ENCODE data around the gene S100A2. TPM values are rescaled to one million over a fixed set of nuclear protein-coding genes. Genes with fewer than 3 reads are reported as not detected.

S100A2 gene
- total and polyA plus RNA-seq, 5 experiments from 2014 or later, result not detected

- Mint-ChIP-seq H3K9me3 (no peaks in the 10 kb centered on the region), H3K27me3 (no peaks in the 10 kb centered on the region), H3K36me3 (peaks cover 0 to 21% (median 12%) of the 10 kb centered on the region in 3 donors), H3K27ac (peak overlapping the region; percentile 94 to 99 (median 97)), H3K4me3 (peak overlapping the region in 5 of 10 donors; percentile 6 to 94 (median 36)), H3K4me1 (peaks cover 44 to 66% (median 64%) of the 10 kb centered on the region in 4 donors)
- POLR2A ChIA-PET, result interaction anchor here (1.3 to 9.7 kb wide), 4 partner anchors 13 to 87 kb away, joined by 4 to 340 read pairs (median 16); partner anchors contain the start of genes CHTOP and S100A6
- DNase-seq (no peak), ATAC-seq (no peak)
Measured at GRCh38 chr1:153546796-153547559, 18.7 kb downstream of the S100A2 start.

- Mint-ChIP-seq H3K27me3 (no peaks in the 10 kb centered on the region), H3K4me1 (peaks cover 49 to 72% (median 71%) of the 10 kb centered on the region in 4 donors), H3K36me3 (peaks cover 0 to 21% (median 12%) of the 10 kb centered on the region in 3 donors), H3K4me3 (peak overlapping the region in 5 of 10 donors; percentile 50 to 97 (median 94)), H3K27ac (peak overlapping the region; percentile 96 to 99 (median 97)), H3K9me3 (no peaks in the 10 kb centered on the region)
- DNase-seq (no peak), ATAC-seq (no peak)
- POLR2A ChIA-PET, result interaction anchor here (1.3 to 9.7 kb wide), 6 partner anchors 12 to 399 kb away, joined by 4 to 340 read pairs (median 8); partner anchors contain the start of genes CHTOP and S100A6
Measured at GRCh38 chr1:153546371-153546770, 19.3 kb downstream of the S100A2 start.

GRCh38 chr1:153545067-153546055 is 20.3 kb downstream of the S100A2 start, which contains the start of gene S100A4:
Gene S100A4, minus strand, starts transcription at chr1:153545806. Its CDS starts 1,012 bp downstream, at chr1:153544794.
- Mint-ChIP-seq H3K27me3 (no peaks in the 10 kb centered on the region), H3K4me3 (peak within 1 kb of the TSS; percentile 88 to 97 (median 92)), H3K27ac (peak within 1 kb of the TSS; percentile 96 to 99 (median 97)), H3K4me1 (peaks cover 54 to 82% (median 75%) of the 10 kb centered on the region in 4 donors), H3K36me3 (peaks cover 0 to 21% (median 12%) of the 10 kb centered on the region in 3 donors), H3K9me3 (no peaks in the 10 kb centered on the region)
- peak; percentile 77 to 82 for ATAC-seq
- POLR2A ChIA-PET, result interaction anchor here (0.6 to 9.7 kb wide), 19 partner anchors 9 to 1440 kb away, joined by 3 to 340 read pairs (median 5); partner anchors contain the start of genes CHTOP, ILF2, S100A2 and S100A6
- peak; percentile 57 to 93 (median 78) for DNase-seq

GRCh38 chr1:153544453-153545066 is 21.1 kb downstream of the S100A2 start:
- no peak for ATAC-seq
- Mint-ChIP-seq H3K4me1 (peaks cover 59 to 88% (median 82%) of the 10 kb centered on the region in 4 donors), H3K9me3 (no peaks in the 10 kb centered on the region), H3K36me3 (peaks cover 0 to 21% (median 12%) of the 10 kb centered on the region in 3 donors), H3K27me3 (no peaks in the 10 kb centered on the region), H3K4me3 (peak overlapping the region; percentile 88 to 97 (median 92)), H3K27ac (peak overlapping the region; percentile 96 to 99 (median 97))
- POLR2A ChIA-PET, result interaction anchor here (0.7 to 9.7 kb wide), 16 partner anchors 10 to 401 kb away, joined by 3 to 340 read pairs (median 6); partner anchors contain the start of genes CHTOP, ILF2, S100A2 and S100A6
- no peak for DNase-seq

- DNase-seq, result no peak
- H3K27me3 Mint-ChIP-seq, result no peaks in the 10 kb centered on the region
- peak overlapping the region; percentile 94 to 99 (median 97) for H3K27ac Mint-ChIP-seq
- peaks cover 0 to 21% (median 12%) of the 10 kb centered on the region in 3 donors for H3K36me3 Mint-ChIP-seq
- peaks cover 61 to 90% (median 79%) of the 10 kb centered on the region in 4 donors for H3K4me1 Mint-ChIP-seq
- no peaks in the 10 kb centered on the region for H3K9me3 Mint-ChIP-seq
- H3K4me3 Mint-ChIP-seq, result peak overlapping the region; percentile 88 to 97 (median 92)
- POLR2A ChIA-PET, result interaction anchor here (1.0 to 9.7 kb wide), 7 partner anchors 9 to 90 kb away, joined by 3 to 340 read pairs (median 7); partner anchors contain the start of genes CHTOP and S100A6
- ATAC-seq, result no peak
Measured at GRCh38 chr1:153543736-153544135, 21.9 kb downstream of the S100A2 start.

- peaks cover 0 to 21% (median 12%) of the 10 kb centered on the region in 3 donors for H3K36me3 Mint-ChIP-seq
- no peaks in the 10 kb centered on the region for H3K9me3 Mint-ChIP-seq
- peaks cover 58 to 91% (median 77%) of the 10 kb centered on the region in 4 donors for H3K4me1 Mint-ChIP-seq
- no peaks in the 10 kb centered on the region for H3K27me3 Mint-ChIP-seq
- peak overlapping the region; percentile 57 to 97 (median 92) for H3K4me3 Mint-ChIP-seq
- ATAC-seq (no peak), DNase-seq (no peak)
- POLR2A ChIA-PET, result interaction anchor here (1.2 to 9.7 kb wide), 3 partner anchors 9 to 91 kb away, joined by 3 to 340 read pairs (median 29); partner anchors contain the start of genes CHTOP and S100A6
- peak overlapping the region; percentile 94 to 98 (median 96) for H3K27ac Mint-ChIP-seq
Measured at GRCh38 chr1:153542956-153543711, 22.5 kb downstream of the S100A2 start.

GRCh38 chr1:153541641-153542590 is 23.7 kb downstream of the S100A2 start:
- peak overlapping the region; percentile 94 to 98 (median 96) for H3K27ac Mint-ChIP-seq
- H3K9me3 Mint-ChIP-seq, result no peaks in the 10 kb centered on the region
- no peaks in the 10 kb centered on the region for H3K27me3 Mint-ChIP-seq
- H3K4me1 Mint-ChIP-seq, result peaks cover 58 to 91% (median 83%) of the 10 kb centered on the region in 4 donors
- peak overlapping the region in 9 of 10 donors; percentile 45 to 94 (median 83) for H3K4me3 Mint-ChIP-seq
- POLR2A ChIA-PET, result interaction anchor here (1.5 to 2.4 kb wide), 2 partner anchors 9 to 92 kb away, joined by 7 to 33 read pairs; partner anchors contain the start of gene CHTOP
- ATAC-seq, result no peak
- no peak for DNase-seq
- peaks cover 0 to 21% (median 12%) of the 10 kb centered on the region in 3 donors for H3K36me3 Mint-ChIP-seq

- ATAC-seq (peak in 1 of 2 donors; percentile 21), DNase-seq (peak in 9 of 10 donors; percentile 21 to 71 (median 44))
- Mint-ChIP-seq H3K36me3 (peaks cover 0 to 21% (median 12%) of the 10 kb centered on the region in 3 donors), H3K27me3 (no peaks in the 10 kb centered on the region), H3K4me3 (peak within 1 kb of the TSS; percentile 60 to 94 (median 81)), H3K27ac (peak within 1 kb of the TSS; percentile 94 to 97 (median 95)), H3K9me3 (no peaks in the 10 kb centered on the region), H3K4me1 (peaks cover 58 to 90% (median 82%) of the 10 kb centered on the region in 4 donors)
- POLR2A ChIA-PET, result interaction anchor here (0.8 to 2.4 kb wide), 6 partner anchors 8 to 680 kb away, joined by 3 to 33 read pairs (median 6); partner anchors contain the start of genes CHTOP, S100A2 and UBAP2L
Measured at GRCh38 chr1:153540394-153541361, 25.0 kb downstream of the S100A2 start, which contains the start of gene S100A5. Gene S100A5, minus strand, starts transcription at chr1:153540934. Its CDS starts 743 bp downstream, at chr1:153540191.
